ENCODE results near the gene ASTN2. TPM values are rescaled to one million over a fixed set of nuclear protein-coding genes. Genes with fewer than 3 reads are reported as not detected.
A peak's percentile ranks its signal among the peaks of the same experiment; 100 is the strongest.

The ASTN2 gene
- total and polyA plus RNA-seq, 9 of the 15 experiments (the other 6 are each of a cell fraction or from before 2014, with no cell fraction given) = 0.56 to 3.5 (median 1.9) TPM

- no peak for TF ChIP-seq ZNF408 (CRISPR knock-in tag; IDR thresholded peaks at IDR 0.05; ENCODE audit: low read depth)
- no peak for TF ChIP-seq NR2C1 (IDR thresholded peaks at IDR 0.05)
- peak; percentile 59 for TF ChIP-seq NR2C1 (tag; IDR thresholded peaks at IDR 0.05)
- no peak for TF ChIP-seq CHD4 (IDR thresholded peaks at IDR 0.05; ENCODE audit: insufficient read depth, insufficient replicate concordance, low read depth, low read length, poor library complexity, severe bottlenecking)
- TF ChIP-seq MTA1 (IDR thresholded peaks at IDR 0.05; ENCODE audit: borderline replicate concordance) = no peak
- no peak for TF ChIP-seq KDM5B (IDR thresholded peaks at IDR 0.05; ENCODE audit: insufficient replicate concordance, low read depth, low read length)
- peak; percentile 76; the same call in 1 of the 2 replicates for TF ChIP-seq ZNF584 (CRISPR knock-in tag; IDR thresholded peaks at IDR 0.05; ENCODE audit: low read depth)
- peak; percentile 28; the same call in 1 of the 2 replicates for TF ChIP-seq CXXC5 (CRISPR knock-in tag; IDR thresholded peaks at IDR 0.05)
- no peak for TF ChIP-seq NEUROD1 (IDR thresholded peaks at IDR 0.05; ENCODE audit: borderline replicate concordance, low read depth, low read length, partially characterized antibody)
- TF ChIP-seq TAL1 (IDR thresholded peaks at IDR 0.05) = no peak
- no peak for TF ChIP-seq PYGO2 (tag; IDR thresholded peaks at IDR 0.05)
- TF ChIP-seq MTA2 (IDR thresholded peaks at IDR 0.05; ENCODE audit: low read depth) = no peak
- TF ChIP-seq TRIM28 (IDR thresholded peaks at IDR 0.05) = no peak
- no peak for TF ChIP-seq REST (IDR thresholded peaks at IDR 0.05; ENCODE audit: borderline replicate concordance)
- no peak for TF ChIP-seq REST (CRISPR knock-in tag; IDR thresholded peaks at IDR 0.05; ENCODE audit: low read depth)
- no peak for TF ChIP-seq LARP7 (IDR thresholded peaks at IDR 0.05)
- TF ChIP-seq MCM7 (IDR thresholded peaks at IDR 0.05) = no peak
- TF ChIP-seq PTRF (tag; IDR thresholded peaks at IDR 0.05) = no peak
- TF ChIP-seq NRF1 (conservative IDR thresholded peaks at IDR 0.05 in 1 of 2, IDR thresholded peaks at IDR 0.05 in 1 of 2) = 0 out of 4 replicates have a peak, but pooled peaks of 1 of the 2 experiments have one; percentile 15
Observed at GRCh38 chr9:116475201-116475600, 939.7 kb downstream of the ASTN2 start (continued).

Data from K562 (cell line).